HCT116 (cell line): ENCODE measurements around the gene CHDH. TPM values are rescaled to one million over a fixed set of nuclear protein-coding genes. Genes with fewer than 3 reads are reported as not detected.

Experiments
- ATAC-seq: fragments of 200-7000 bp; cut with Tn5 transposase; 2 replicates; pipeline ENCODE4 v1.9.1; 2020; ENCODE audit warnings: mild to moderate bottlenecking, moderate library complexity
- BruUV-seq: library from RNA; stranded (reverse); fragments of 400-500 nt; replicated peaks from 2 replicates; lab custom pipeline; 2021; lab: Mats Ljungman, UMichigan
- CTCF ChIA-PET: fragments of 300-600 bp; sonication (Branson Sonifier 250); formaldehyde crosslinking; loops from one replicate; lab custom pipeline; 2021; ENCODE audit warnings: antibody characterized with exemption; lab: Charles Lee
- POLR2A ChIA-PET: fragments of 300-600, 350-600 bp; sonication (Branson Sonifier 250); formaldehyde crosslinking; loops from one replicate; lab custom pipeline; 2021; ENCODE audit warnings: antibody characterized with exemption; lab: Charles Lee
- RAD21 ChIA-PET, 2 experiments: fragments of 300-600 bp; sonication (Branson Sonifier 250); formaldehyde crosslinking; loops; one replicate each; lab custom pipeline; 2023; ENCODE audit warnings: low total read pairs in 2 of 2; ENCODE audit not compliant: uncharacterized antibody in 2 of 2, unreplicated experiment in 2 of 2, low non-redundant PET in 1 of 2; lab: Charles Lee
- DNase-seq: peaks from one replicate; pipeline ENCODE4 v3.0.0-alpha.2; 2010; ENCODE audit warnings: low read depth, low spot score
- H2AFZ ChIP-seq: fragments of 200-600 bp; shearing (Covaris generic), sonication (generic); 2 replicates; pipeline ENCODE4 v1.6.1; 2017; ENCODE audit warnings: low read depth, mixed run types, mixed read lengths, antibody characterized with exemption, low read length; ENCODE audit not compliant: poor library complexity, severe bottlenecking
- H3K27ac ChIP-seq: 2 replicates; pipeline ENCODE4 v1.5.1; 2012; ENCODE audit warnings: low read depth, low read length
- H3K27me3 ChIP-seq: fragments of 200-600 bp; sonication (generic); 2 replicates; pipeline ENCODE4 v1.6.1; 2016; ENCODE audit warnings: mixed run types, low read length, mixed read lengths; ENCODE audit not compliant: insufficient read depth
- H3K36me3 ChIP-seq, 2 experiments: fragments of 200-500 bp in 1 of 2; fragments of 200-600 bp in 1 of 2; sonication (Bioruptor generic) in 1 of 2; sonication (generic) in 1 of 2; 2 replicates each; pipeline versions ENCODE4 v1.5.1 to v1.6.1; 2014 to 2016; ENCODE audit warnings: low read length in 2 of 2, inconsistent platforms in 1 of 2, mixed read lengths in 1 of 2, mixed run types in 1 of 2; ENCODE audit not compliant: insufficient read depth in 2 of 2, control insufficient read depth in 1 of 2
- H3K4me1 ChIP-seq, 2 experiments: fragments of 200-600 bp in 1 of 2; sonication (generic) in 1 of 2; 2 replicates each; pipeline versions ENCODE4 v1.5.1 to v1.6.1; 2012 to 2017; ENCODE audit warnings: low read length in 2 of 2, inconsistent platforms in 1 of 2, mild to moderate bottlenecking in 1 of 2, mixed read lengths in 1 of 2, mixed run types in 1 of 2, moderate library complexity in 1 of 2; ENCODE audit not compliant: insufficient read depth in 2 of 2, control insufficient read depth in 1 of 2
- H3K4me2 ChIP-seq: fragments of 200-600 bp; sonication (generic); 2 replicates; pipeline ENCODE4 v1.6.1; 2017; ENCODE audit warnings: mixed run types, low read length, mixed read lengths
- H3K4me3 ChIP-seq, 2 experiments: fragments of 200-600 bp in 1 of 2; sonication (generic) in 1 of 2; replicated peaks in 1 of 2; 2 replicates each; pipeline ENCODE4 v1.5.1; 2011 to 2016; ENCODE audit warnings: low read length in 2 of 2, control low read depth in 1 of 2, low read depth in 1 of 2, mild to moderate bottlenecking in 1 of 2, mixed read lengths in 1 of 2, mixed run types in 1 of 2
- H3K79me2 ChIP-seq: fragments of 200-600 bp; sonication (generic); 2 replicates; pipeline ENCODE4 v1.6.1; 2017; ENCODE audit warnings: mild to moderate bottlenecking, mixed run types, low read length, moderate library complexity, mixed read lengths; ENCODE audit not compliant: insufficient read depth
- H3K9ac ChIP-seq: fragments of 200-600 bp; sonication (generic); 2 replicates; pipeline ENCODE4 v1.6.1; 2016; ENCODE audit warnings: low read length, mixed read lengths
- H3K9me2 ChIP-seq: fragments of 200-600 bp; sonication (generic), shearing (Covaris generic); 2 replicates; pipeline ENCODE4 v1.6.1; 2017; ENCODE audit warnings: mixed run types, mild to moderate bottlenecking, moderate library complexity; ENCODE audit not compliant: insufficient read depth
- H3K9me3 ChIP-seq, 2 experiments: fragments of 200-500 bp in 1 of 2; fragments of 200-600 bp in 1 of 2; sonication (Bioruptor generic) in 1 of 2; sonication (generic) in 1 of 2; 2 replicates each; pipeline ENCODE4 v1.6.1; 2014 to 2017; ENCODE audit warnings: low read length in 2 of 2, mixed read lengths in 2 of 2, inconsistent platforms in 1 of 2, low read depth in 1 of 2, mild to moderate bottlenecking in 1 of 2, mixed run types in 1 of 2, moderate library complexity in 1 of 2; ENCODE audit not compliant: control insufficient read depth in 1 of 2, insufficient read depth in 1 of 2
- H4K20me1 ChIP-seq: fragments of 200-600 bp; sonication (generic), shearing (Covaris generic); 2 replicates; pipeline ENCODE4 v1.6.1; 2017; ENCODE audit warnings: mixed run types, mild to moderate bottlenecking, moderate library complexity; ENCODE audit not compliant: insufficient read depth
- ATF3 ChIP-seq: IDR thresholded peaks from 2 replicates; pipeline ENCODE4 v1.6.1; 2012
- CBX3 ChIP-seq: IDR thresholded peaks from 2 replicates; pipeline ENCODE4 v1.6.1; 2012; ENCODE audit warnings: low read depth
- CEBPB ChIP-seq: IDR thresholded peaks from 2 replicates; pipeline ENCODE4 v1.6.1; 2012; ENCODE audit warnings: low read depth
- CTCF ChIP-seq, 3 experiments: fragments of 200-600 bp in 1 of 3; sonication (generic) in 1 of 3; IDR thresholded peaks in 2 of 3; conservative IDR thresholded peaks in 1 of 3; 2 replicates each; pipeline ENCODE4 v1.5.1; 2012 to 2017; ENCODE audit warnings: low read depth in 2 of 3, low read length in 2 of 3, antibody characterized with exemption in 1 of 3, borderline replicate concordance in 1 of 3, control low read depth in 1 of 3, mild to moderate bottlenecking in 1 of 3, mixed read lengths in 1 of 3, mixed run types in 1 of 3, moderate library complexity in 1 of 3; ENCODE audit not compliant: insufficient read depth in 1 of 3
- ELF1 ChIP-seq: IDR thresholded peaks from 2 replicates; pipeline ENCODE4 v1.6.1; 2012; ENCODE audit warnings: low read depth, borderline replicate concordance
- JUND ChIP-seq: IDR thresholded peaks from 2 replicates; pipeline ENCODE4 v1.6.1; 2012
- RAD21 ChIP-seq: IDR thresholded peaks from 2 replicates; pipeline ENCODE4 v1.6.1; 2012; ENCODE audit warnings: low read depth, mild to moderate bottlenecking
- REST ChIP-seq: IDR thresholded peaks from 2 replicates; pipeline ENCODE4 v1.6.1; 2012; ENCODE audit warnings: low read depth
- SP1 ChIP-seq: IDR thresholded peaks from 2 replicates; pipeline ENCODE4 v1.6.1; 2012; ENCODE audit warnings: low read depth
- SRF ChIP-seq: IDR thresholded peaks from 2 replicates; pipeline ENCODE4 v1.6.1; 2012; ENCODE audit warnings: low read depth
- YY1 ChIP-seq: IDR thresholded peaks from 2 replicates; pipeline ENCODE4 v1.6.1; 2011; ENCODE audit warnings: low read length, low read depth, moderate library complexity, mild to moderate bottlenecking; ENCODE audit not compliant: insufficient replicate concordance; ENCODE audit errors: extremely low read depth
- ZNF274 ChIP-seq: fragments of 200-500 bp; sonication (Bioruptor generic); IDR thresholded peaks from 2 replicates; pipeline ENCODE4 v1.6.1; 2014; ENCODE audit warnings: mild to moderate bottlenecking, low read depth, low read length, inconsistent platforms
- intact Hi-C: fragments of 100-400 bp; cut with micrococcal nuclease; formaldehyde crosslinking; loops from 2 replicates; pipeline ENCODE4 v1.10.0; 2022
- total RNA-seq: library from RNA; stranded (reverse); gene quantifications from one replicate; pipeline ENCODE4 v1.2.1, GENCODE V29; 2021; ENCODE audit not compliant: unreplicated experiment

Gene CHDH
- total RNA-seq, 1 experiment from 2014 or later, result 10.8 TPM

GRCh38 chr3:53802256-53802880 lies 43.9 kb downstream of the CHDH start:
- POLR2A ChIA-PET, result no interaction called here
- BruUV-seq, result no TSS peak
- no peaks in the 10 kb centered on the region for H3K9me3 ChIP-seq
- no peak overlapping the region for H3K27ac ChIP-seq
- RAD21 ChIA-PET, result no interaction called here
- intact Hi-C loops, result no loop called here
- CTCF ChIA-PET, result no interaction called here
- TF ChIP-seq RAD21, result no peak
- no peak for TF ChIP-seq JUND
- DNase-seq, result no peak
- H3K79me2 ChIP-seq, result no peaks in the 10 kb centered on the region
- no peak for ATAC-seq
- no peaks in the 10 kb centered on the region for H4K20me1 ChIP-seq
- no peak overlapping the region for H3K9ac ChIP-seq
- no peak overlapping the region for H3K4me3 ChIP-seq
- H3K9me2 ChIP-seq, result no peaks in the 10 kb centered on the region
- no peaks in the 10 kb centered on the region for H3K27me3 ChIP-seq
- H3K4me2 ChIP-seq, result no peak overlapping the region
- peaks cover 12 to 26% of the 10 kb centered on the region in 2 experiments for H3K4me1 ChIP-seq
- H3K36me3 ChIP-seq, result no peaks in the 10 kb centered on the region
- no peak overlapping the region for H2AFZ ChIP-seq

- TF ChIP-seq YY1, result no peak
- no peak for TF ChIP-seq SP1
- no peak for TF ChIP-seq ATF3
- no peak for TF ChIP-seq CTCF (IDR thresholded peaks at IDR 0.05 in 2 of 3, conservative IDR thresholded peaks at IDR 0.05 in 1 of 3; ENCODE audit: borderline replicate concordance in 1 of 3, insufficient read depth in 1 of 3, low read depth in 2 of 3, low read length in 2 of 3)
- TF ChIP-seq SRF, result no peak
- TF ChIP-seq ELF1, result no peak
- TF ChIP-seq REST, result no peak
- TF ChIP-seq CBX3, result no peak
- TF ChIP-seq ZNF274, result no peak
- no peak for TF ChIP-seq CEBPB
- Histone ChIP-seq H3K27me3 (no peaks in the 10 kb centered on the region), H3K4me2 (no peak overlapping the region), H3K27ac (no peak overlapping the region), H3K9me2 (no peaks in the 10 kb centered on the region), H3K4me1 (peaks cover 12 to 19% of the 10 kb centered on the region in 2 experiments), H3K9ac (no peak overlapping the region), H3K4me3 (no peak overlapping the region), H4K20me1 (no peaks in the 10 kb centered on the region), H3K9me3 (no peaks in the 10 kb centered on the region), H2AFZ (no peak overlapping the region), H3K36me3 (no peaks in the 10 kb centered on the region), H3K79me2 (no peaks in the 10 kb centered on the region)
- ChIA-PET POLR2A (no interaction called here), CTCF (no interaction called here), RAD21 (no interaction called here)
- no TSS peak for BruUV-seq
- intact Hi-C loops, result no loop called here
- ATAC-seq (no peak), DNase-seq (no peak)
Observed at GRCh38 chr3:53801319-53801718, 44.9 kb downstream of the CHDH start.
